HCEC 1CT (cell line): ENCODE data around the gene CKAP2.
"Not testable (repeated sequence)": the region's sequence is repeated elsewhere in the genome, so short reads cannot be mapped to it uniquely, and the experiment has no call there.

ENCODE experiments used
- DNase-seq: peaks from one replicate; pipeline ENCODE4 v3.0.0-alpha.2; 2017

The CKAP2 gene

GRCh38 chr13:52454820-52455676 is at the start of gene CKAP2:
TSS of gene CKAP2 (plus strand) at chr13:52455478. CDS start at chr13:52455557, 79 bp downstream.
- DNase-seq, result peak; percentile 95

GRCh38 chr13:52405767-52406494 is 49.3 kb upstream of the CKAP2 start, which contains the start of gene THSD1:
TSS of gene THSD1 (minus strand) at chr13:52406172. CDS start at chr13:52402600, 3,572 bp downstream.
- peak; percentile 34 for DNase-seq

GRCh38 chr13:52406629-52407028 is 48.6 kb upstream of the CKAP2 start:
- DNase-seq, result no peak

GRCh38 chr13:52407436-52407835 is 47.8 kb upstream of the CKAP2 start:
- not testable (repeated sequence) for DNase-seq

GRCh38 chr13:52408071-52408658 is 47.1 kb upstream of the CKAP2 start:
- not testable (repeated sequence) for DNase-seq

- peak; percentile 57 for DNase-seq
These were observed 43.6 kb upstream of the CKAP2 start for GRCh38 chr13:52411629-52412028.

GRCh38 chr13:52412128-52412527 is 43.1 kb upstream of the CKAP2 start:
- DNase-seq, result no peak

- DNase-seq, result no peak
These were observed 41.2 kb upstream of the CKAP2 start for GRCh38 chr13:52414051-52414450.

- DNase-seq, result peak; percentile 64
These were observed 40.3 kb upstream of the CKAP2 start for GRCh38 chr13:52414963-52415362.

- no peak for DNase-seq
These were observed 36.2 kb upstream of the CKAP2 start for GRCh38 chr13:52419080-52419479.

GRCh38 chr13:52421216-52421615 is 34.1 kb upstream of the CKAP2 start:
- DNase-seq, result no peak

GRCh38 chr13:52428295-52428694 is 27.0 kb upstream of the CKAP2 start:
- no peak for DNase-seq

- DNase-seq, result no peak
These were observed 22.8 kb upstream of the CKAP2 start for GRCh38 chr13:52432456-52432855.

GRCh38 chr13:52446265-52446664 is 9.0 kb upstream of the CKAP2 start:
- no peak for DNase-seq

- no peak for DNase-seq
These were observed 7.9 kb upstream of the CKAP2 start for GRCh38 chr13:52447354-52447753.

- DNase-seq, result no peak
These were observed 7.3 kb upstream of the CKAP2 start for GRCh38 chr13:52447815-52448552.

GRCh38 chr13:52449331-52450011 is 5.8 kb upstream of the CKAP2 start:
- no peak for DNase-seq

- DNase-seq, result peak; percentile 91
These were observed 5.1 kb upstream of the CKAP2 start, which contains the start of gene VPS36 for GRCh38 chr13:52450012-52450792. TSS of gene VPS36 (minus strand) at chr13:52450634. CDS start at chr13:52450594, 40 bp downstream.

GRCh38 chr13:52450793-52451116 is 4.5 kb upstream of the CKAP2 start:
- DNase-seq, result no peak

GRCh38 chr13:52451135-52451804 is 4.0 kb upstream of the CKAP2 start:
- DNase-seq, result no peak

GRCh38 chr13:52452470-52452869 is 2.8 kb upstream of the CKAP2 start:
- no peak for DNase-seq
